ENCODE measurements around the gene REPIN1. TPM values are rescaled to one million over a fixed set of nuclear protein-coding genes. Genes with fewer than 3 reads are reported as not detected.
"Not testable (repeated sequence)": the region's sequence is repeated elsewhere in the genome, so short reads cannot be mapped to it uniquely, and the experiment has no call there.

REPIN1 gene
- total RNA-seq, 1 experiment from 2014 or later: 174 TPM

GRCh38 chr7:150383710-150384397 lies 15.2 kb downstream of the REPIN1 start:
- no peak overlapping the region for H3K27ac ChIP-seq
- peaks cover 7% of the 10 kb centered on the region for H3K4me1 ChIP-seq (replicated peaks; ENCODE audit: insufficient read depth)
- no peaks in the 10 kb centered on the region for H3K27me3 ChIP-seq (ENCODE audit: insufficient read depth, low read depth)
- DNase-seq: no peak
- ChIA-PET CTCF (no interaction called here), POLR2A (ENCODE audit: unreplicated experiment) (interaction anchor here (0.6 kb wide), 1 partner anchor 560 kb away, joined by 3 read pairs; no protein-coding TSS in a partner anchor)
- H3K4me3 ChIP-seq: no peak overlapping the region
- H4K20me1 ChIP-seq (ENCODE audit: insufficient read depth): no peaks in the 10 kb centered on the region
- no peak overlapping the region for H2AFZ ChIP-seq
- intact Hi-C loops (cut with micrococcal nuclease; ENCODE audit: unreplicated experiment): no loop called here
- no peaks in the 10 kb centered on the region for H3K9me2 ChIP-seq (ENCODE audit: insufficient read depth)
- no peak for TF ChIP-seq EZH2 (IDR thresholded peaks at IDR 0.05; ENCODE audit: low read depth)
- TF ChIP-seq CTCF (conservative IDR thresholded peaks at IDR 0.05): no peak
- peaks cover 7% of the 10 kb centered on the region; the same call in 1 of the 2 replicates for H3F3A ChIP-seq (ENCODE audit: insufficient read depth, low read depth)
- no peaks in the 10 kb centered on the region for H3K79me2 ChIP-seq (ENCODE audit: low read depth)
- H3K36me3 ChIP-seq (ENCODE audit: low read depth): no peaks in the 10 kb centered on the region
- BruUV-seq (replicated peaks): no TSS peak
- H3K9me3 ChIP-seq (ENCODE audit: insufficient read depth, low read depth): no peaks in the 10 kb centered on the region
- no peak overlapping the region for H3K4me2 ChIP-seq

DNA sequence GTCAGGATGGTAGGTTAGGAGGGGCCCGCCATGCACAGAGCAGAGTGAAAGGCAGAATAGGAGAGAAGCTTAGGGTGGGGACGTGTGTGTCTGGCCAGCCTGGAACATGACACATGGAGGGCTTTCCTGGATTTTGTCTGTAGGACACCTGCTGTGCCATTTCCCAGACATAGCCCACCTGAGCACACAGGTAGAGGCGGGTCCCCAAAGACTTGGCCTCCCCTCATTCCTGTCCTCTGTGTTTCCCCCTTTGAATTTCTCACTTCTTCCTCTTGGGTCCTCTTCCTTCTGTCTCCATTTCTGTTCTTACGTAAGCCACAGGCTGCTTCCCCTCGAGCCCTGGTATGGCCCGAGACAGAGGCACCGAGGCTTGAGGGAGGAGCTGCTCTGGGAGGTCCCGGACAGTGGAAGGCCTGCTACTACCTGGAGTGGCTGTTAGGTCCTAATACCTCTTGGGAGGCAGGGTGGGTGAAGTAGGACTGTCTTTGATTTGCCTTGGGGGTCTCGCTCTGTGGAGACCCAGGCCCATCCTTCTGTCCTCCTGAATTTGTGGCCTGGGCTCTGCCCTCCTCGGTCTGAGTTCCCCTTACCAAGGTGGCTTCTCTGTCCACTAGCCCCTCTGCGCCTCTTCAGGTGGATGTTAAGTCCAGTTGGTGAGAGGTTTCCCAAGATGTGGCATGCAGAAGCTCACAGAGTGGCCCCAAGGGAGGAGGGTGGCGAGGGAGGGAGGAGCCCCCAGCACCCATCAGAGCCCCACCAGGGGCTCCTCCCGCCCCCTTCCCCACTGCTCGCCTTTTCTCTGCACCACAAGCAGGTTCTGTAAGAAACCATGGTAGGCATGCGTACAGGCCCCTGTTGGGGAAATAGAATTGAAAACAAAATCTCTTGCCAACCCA lies 16.0 kb downstream of the REPIN1 start:
- H3F3A ChIP-seq (ENCODE audit: insufficient read depth, low read depth): peaks cover 7% of the 10 kb centered on the region; the same call in 1 of the 2 replicates
- peaks cover 7% of the 10 kb centered on the region for H3K4me1 ChIP-seq (replicated peaks; ENCODE audit: insufficient read depth)
- no TSS peak for BruUV-seq (replicated peaks)
- no peak overlapping the region for H2AFZ ChIP-seq
- intact Hi-C loops (cut with micrococcal nuclease; ENCODE audit: unreplicated experiment): no loop called here
- H3K27ac ChIP-seq: no peak overlapping the region
- H3K4me3 ChIP-seq: no peak overlapping the region
- no peaks in the 10 kb centered on the region for H3K79me2 ChIP-seq (ENCODE audit: low read depth)
- H3K4me2 ChIP-seq: no peak overlapping the region
- no peaks in the 10 kb centered on the region for H3K27me3 ChIP-seq (ENCODE audit: insufficient read depth, low read depth)
- H4K20me1 ChIP-seq (ENCODE audit: insufficient read depth): no peaks in the 10 kb centered on the region
- no peaks in the 10 kb centered on the region for H3K36me3 ChIP-seq (ENCODE audit: low read depth)
- no peaks in the 10 kb centered on the region for H3K9me2 ChIP-seq (ENCODE audit: insufficient read depth)
- no peak for TF ChIP-seq CTCF (conservative IDR thresholded peaks at IDR 0.05)
- TF ChIP-seq EZH2 (IDR thresholded peaks at IDR 0.05; ENCODE audit: low read depth): no peak
- ChIA-PET CTCF (interaction anchor here (0.7 kb wide), 1 partner anchor 583 kb away, joined by 3 read pairs; no protein-coding TSS in a partner anchor), POLR2A (ENCODE audit: unreplicated experiment) (interaction anchor here (0.6 kb wide), 1 partner anchor 559 kb away, joined by 3 read pairs; no protein-coding TSS in a partner anchor)
- DNase-seq: peak in 1 of 2 experiments; percentile 22
- no peaks in the 10 kb centered on the region for H3K9me3 ChIP-seq (ENCODE audit: insufficient read depth, low read depth)

DNA sequence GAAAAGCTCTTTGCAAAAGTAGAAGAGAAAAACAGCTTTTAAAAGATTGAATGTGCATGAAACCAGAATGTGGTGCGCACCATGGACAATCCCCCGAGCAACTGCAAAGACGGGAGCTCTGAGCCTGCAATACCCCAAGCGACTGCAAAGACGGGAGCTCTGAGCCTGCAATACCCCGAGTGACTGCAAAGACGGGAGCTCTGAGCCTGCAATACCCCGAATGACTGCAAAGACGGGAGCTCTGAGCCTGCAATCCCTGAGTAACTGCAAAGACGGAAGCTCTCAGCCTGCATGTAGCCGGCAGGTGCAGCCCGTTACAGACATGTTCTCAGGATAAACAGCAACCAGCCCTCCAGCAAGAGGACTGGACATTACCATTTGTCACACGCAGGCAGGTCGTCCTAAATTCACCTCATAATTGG lies 16.7 kb downstream of the REPIN1 start:
- Histone ChIP-seq H3K36me3 (ENCODE audit: low read depth) (no peaks in the 10 kb centered on the region), H3K4me3 (no peak overlapping the region), H3K9me2 (ENCODE audit: insufficient read depth) (no peaks in the 10 kb centered on the region), H3K9me3 (ENCODE audit: insufficient read depth, low read depth) (no peaks in the 10 kb centered on the region), H3K27ac (no peak overlapping the region), H3K4me2 (no peak overlapping the region), H3K4me1 (replicated peaks; ENCODE audit: insufficient read depth) (peaks cover under 1% of the 10 kb centered on the region; the same call in 1 of the 2 replicates), H2AFZ (no peak overlapping the region), H4K20me1 (ENCODE audit: insufficient read depth) (no peaks in the 10 kb centered on the region), H3K79me2 (ENCODE audit: low read depth) (no peaks in the 10 kb centered on the region), H3F3A (ENCODE audit: insufficient read depth, low read depth) (peaks cover 8% of the 10 kb centered on the region; the same call in 1 of the 2 replicates), H3K27me3 (ENCODE audit: insufficient read depth, low read depth) (no peaks in the 10 kb centered on the region)
- no TSS peak for BruUV-seq (replicated peaks)
- no peak for DNase-seq
- intact Hi-C loops (cut with micrococcal nuclease; ENCODE audit: unreplicated experiment): no loop called here
- TF ChIP-seq CTCF (conservative IDR thresholded peaks at IDR 0.05) (no peak), EZH2 (IDR thresholded peaks at IDR 0.05; ENCODE audit: low read depth) (no peak)
- CTCF ChIA-PET: interaction anchor here (0.7 kb wide), 1 partner anchor 582 kb away, joined by 3 read pairs; no protein-coding TSS in a partner anchor
- POLR2A ChIA-PET (ENCODE audit: unreplicated experiment): no interaction called here

DNA sequence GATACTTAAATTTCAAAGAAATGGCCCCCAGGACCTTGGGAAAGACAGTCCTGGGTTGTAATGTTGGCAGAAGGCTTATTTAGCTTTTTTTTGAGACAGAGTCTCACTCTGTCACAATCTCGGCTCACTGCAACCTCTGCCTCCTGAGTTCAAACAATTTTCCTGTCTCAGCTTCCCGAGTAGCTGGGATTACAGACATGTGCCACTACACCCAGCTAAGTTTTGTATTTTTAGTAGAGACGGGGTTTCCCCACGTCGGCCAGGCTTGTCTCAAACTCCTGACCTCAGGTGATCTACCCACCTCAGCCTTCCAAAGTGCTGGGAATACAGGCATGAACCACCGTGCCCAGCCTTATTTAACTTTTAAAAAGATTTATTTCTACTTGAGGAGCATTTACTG lies 17.3 kb downstream of the REPIN1 start:
- H3K27ac ChIP-seq; H3F3A ChIP-seq (ENCODE audit: insufficient read depth, low read depth); H2AFZ ChIP-seq; H3K9me3 ChIP-seq (ENCODE audit: insufficient read depth, low read depth); H3K9me2 ChIP-seq (ENCODE audit: insufficient read depth); POLR2A ChIA-PET (ENCODE audit: unreplicated experiment); H4K20me1 ChIP-seq (ENCODE audit: insufficient read depth); H3K4me3 ChIP-seq; H3K36me3 ChIP-seq (ENCODE audit: low read depth); intact Hi-C loops (cut with micrococcal nuclease; ENCODE audit: unreplicated experiment); CTCF ChIA-PET; H3K4me1 ChIP-seq (replicated peaks; ENCODE audit: insufficient read depth); BruUV-seq (replicated peaks); H3K27me3 ChIP-seq (ENCODE audit: insufficient read depth, low read depth); H3K79me2 ChIP-seq (ENCODE audit: low read depth); H3K4me2 ChIP-seq; DNase-seq: not testable (repeated sequence)

Measured in PC-9 (cell line).